Tibial nerve (tissue), 3 donors: Measurements from ENCODE around the gene LRRC8D.

ENCODE experiments used
- POLR2A ChIP-seq, 2 donors: fragments of 450-650 bp; IDR thresholded peaks; one replicate each; pipeline ENCODE4 v1.6.1; 2017; ENCODE audit warnings: antibody characterized with exemption in 2 of 2, mild to moderate bottlenecking in 2 of 2, moderate library complexity in 2 of 2
- TF ChIP-seq, protein P1 (sequence below), 5 experiments: fragments of 200-600 bp in 3 of 5; fragments of 450-650 bp in 2 of 5; sonication (generic) in 3 of 5; IDR thresholded peaks; one replicate each; pipeline ENCODE4 v1.5.1; 2016 to 2019; ENCODE audit warnings: antibody characterized with exemption in 5 of 5, mild to moderate bottlenecking in 3 of 5, moderate library complexity in 2 of 5

- TF ChIP-seq, protein P1, sequence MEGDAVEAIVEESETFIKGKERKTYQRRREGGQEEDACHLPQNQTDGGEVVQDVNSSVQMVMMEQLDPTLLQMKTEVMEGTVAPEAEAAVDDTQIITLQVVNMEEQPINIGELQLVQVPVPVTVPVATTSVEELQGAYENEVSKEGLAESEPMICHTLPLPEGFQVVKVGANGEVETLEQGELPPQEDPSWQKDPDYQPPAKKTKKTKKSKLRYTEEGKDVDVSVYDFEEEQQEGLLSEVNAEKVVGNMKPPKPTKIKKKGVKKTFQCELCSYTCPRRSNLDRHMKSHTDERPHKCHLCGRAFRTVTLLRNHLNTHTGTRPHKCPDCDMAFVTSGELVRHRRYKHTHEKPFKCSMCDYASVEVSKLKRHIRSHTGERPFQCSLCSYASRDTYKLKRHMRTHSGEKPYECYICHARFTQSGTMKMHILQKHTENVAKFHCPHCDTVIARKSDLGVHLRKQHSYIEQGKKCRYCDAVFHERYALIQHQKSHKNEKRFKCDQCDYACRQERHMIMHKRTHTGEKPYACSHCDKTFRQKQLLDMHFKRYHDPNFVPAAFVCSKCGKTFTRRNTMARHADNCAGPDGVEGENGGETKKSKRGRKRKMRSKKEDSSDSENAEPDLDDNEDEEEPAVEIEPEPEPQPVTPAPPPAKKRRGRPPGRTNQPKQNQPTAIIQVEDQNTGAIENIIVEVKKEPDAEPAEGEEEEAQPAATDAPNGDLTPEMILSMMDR (IDR thresholded peaks at IDR 0.05) = no peak
- TF ChIP-seq POLR2A (IDR thresholded peaks at IDR 0.05) = no peak
Measured at GRCh38 chr1:89907727-89908212, 86.9 kb downstream of the LRRC8D start.
